ENCODE results near the gene TMEM190. TPM values are rescaled to one million over a fixed set of nuclear protein-coding genes. Genes with fewer than 3 reads are reported as not detected.

The TMEM190 gene
- total and polyA plus RNA-seq, 9 of the 15 experiments (the other 6 are each of a cell fraction or from before 2014, with no cell fraction given) = not detected

- no peak for TF ChIP-seq AFF4 (CRISPR knock-in tag; IDR thresholded peaks at IDR 0.05)
- no peak for TF ChIP-seq SMAD1 (IDR thresholded peaks at IDR 0.05; ENCODE audit: low read depth, low read length, partially characterized antibody)
- TF ChIP-seq GABPB2 (CRISPR knock-in tag; conservative IDR thresholded peaks at IDR 0.05) = no peak
- no peak for TF ChIP-seq CBFB (CRISPR knock-in tag; IDR thresholded peaks at IDR 0.05)
- peak; percentile 69 for TF ChIP-seq POLR2AphosphoS5 (IDR thresholded peaks at IDR 0.05; ENCODE audit: control insufficient read depth, insufficient read depth, low read depth, low read length)
- TF ChIP-seq PBX2 (CRISPR knock-in tag; IDR thresholded peaks at IDR 0.05; ENCODE audit: low read depth) = no peak
- TF ChIP-seq PBX2 (tag; conservative IDR thresholded peaks at IDR 0.05; ENCODE audit: low read depth) = no peak
- no peak for TF ChIP-seq HNRNPK (IDR thresholded peaks at IDR 0.05; ENCODE audit: low read depth, low read length, poor library complexity, severe bottlenecking)
- no peak for TF ChIP-seq PHB2 (IDR thresholded peaks at IDR 0.05; ENCODE audit: low read depth)
- TF ChIP-seq ZNF639 (CRISPR knock-in tag; conservative IDR thresholded peaks at IDR 0.05 in 1 of 2, IDR thresholded peaks at IDR 0.05 in 1 of 2) = no peak
- TF ChIP-seq NEUROD1 (IDR thresholded peaks at IDR 0.05; ENCODE audit: borderline replicate concordance, low read depth, low read length, partially characterized antibody) = no peak
- no peak for TF ChIP-seq NFXL1 (CRISPR knock-in tag; IDR thresholded peaks at IDR 0.05)
- TF ChIP-seq RBM34 (IDR thresholded peaks at IDR 0.05; ENCODE audit: borderline replicate concordance, insufficient read depth, low read length) = no peak
- no peak for TF ChIP-seq ZNF24 (IDR thresholded peaks at IDR 0.05)
- TF ChIP-seq ARID3A (IDR thresholded peaks at IDR 0.05; ENCODE audit: borderline replicate concordance, low read depth, low read length) = no peak
- no peak for TF ChIP-seq NR2C1 (IDR thresholded peaks at IDR 0.05)
- no peak for TF ChIP-seq NR2C1 (tag; IDR thresholded peaks at IDR 0.05)
- TF ChIP-seq POLR2B (IDR thresholded peaks at IDR 0.05; ENCODE audit: low read depth, partially characterized antibody) = peak; percentile 48
Measured at GRCh38 chr19:55400281-55401087, 23.9 kb downstream of the TMEM190 start (continued).

Data from K562 (cell line).